ENCODE data around the gene ATP8A2.

GRCh38 chr13:25977671-25978070, 605.9 kb downstream of the ATP8A2 start:
- TF ChIP-seq POLR2A (IDR thresholded peaks at IDR 0.05): no peak
- TF ChIP-seq CTCF (IDR thresholded peaks at IDR 0.05): no peak
